OCI-LY1 (cell line): ENCODE data around the gene KIAA1755.

ENCODE experiments used
- H2AFZ ChIP-seq: fragments of 200-600 bp; sonication (generic), shearing (Covaris generic); 2 replicates; pipeline ENCODE4 v1.6.0; 2014; ENCODE audit warnings: antibody characterized with exemption, mild to moderate bottlenecking, low read length
- H3F3A ChIP-seq: fragments of 200-600 bp; sonication (generic), shearing (Covaris generic); 2 replicates; pipeline ENCODE4 v1.6.0; 2014; ENCODE audit warnings: mild to moderate bottlenecking, antibody characterized with exemption, low read length, moderate library complexity; ENCODE audit not compliant: insufficient read depth
- H3K27ac ChIP-seq: fragments of 200-600 bp; sonication (generic); 2 replicates; pipeline ENCODE4 v1.5.1; 2014; ENCODE audit warnings: low read length, mixed run types, mild to moderate bottlenecking, low read depth; ENCODE audit not compliant: poor library complexity, severe bottlenecking
- H3K27me3 ChIP-seq: fragments of 200-600 bp; sonication (generic); 2 replicates; pipeline ENCODE4 v1.6.0; 2014; ENCODE audit warnings: antibody characterized with exemption, mild to moderate bottlenecking, low read length, moderate library complexity; ENCODE audit not compliant: insufficient read depth
- H3K36me3 ChIP-seq: fragments of 200-600 bp; sonication (generic); 2 replicates; pipeline ENCODE4 v1.6.1; 2014; ENCODE audit warnings: mild to moderate bottlenecking, antibody characterized with exemption, low read length, moderate library complexity, mixed read lengths; ENCODE audit not compliant: insufficient read depth
- H3K4me1 ChIP-seq: fragments of 200-600 bp; sonication (generic); 2 replicates; pipeline ENCODE4 v1.5.1; 2014; ENCODE audit warnings: mild to moderate bottlenecking, low read length, moderate library complexity; ENCODE audit not compliant: insufficient read depth, severe bottlenecking
- H3K4me2 ChIP-seq: fragments of 200-600 bp; sonication (generic), shearing (Covaris generic); 2 replicates; pipeline ENCODE4 v1.6.1; 2014; ENCODE audit warnings: low read length
- H3K4me3 ChIP-seq: fragments of 200-600 bp; sonication (generic); 2 replicates; pipeline ENCODE4 v1.5.1; 2014; ENCODE audit warnings: low read length, low read depth, mild to moderate bottlenecking, mixed read lengths; ENCODE audit not compliant: poor library complexity, severe bottlenecking
- H3K79me2 ChIP-seq: fragments of 200-600 bp; shearing (Covaris generic); 2 replicates; pipeline ENCODE4 v1.6.1; 2016; ENCODE audit warnings: mixed run types, low read length, mixed read lengths; ENCODE audit not compliant: insufficient read depth
- H3K9ac ChIP-seq: fragments of 200-600 bp; sonication (generic), shearing (Covaris generic); 2 replicates; pipeline ENCODE4 v1.6.1; 2014; ENCODE audit warnings: mild to moderate bottlenecking, low read length, mixed read lengths
- H3K9me2 ChIP-seq: fragments of 200-600 bp; sonication (generic), shearing (Covaris generic); 2 replicates; pipeline ENCODE4 v1.6.1; 2014; ENCODE audit warnings: low read depth, mild to moderate bottlenecking, low read length, mixed read lengths
- H3K9me3 ChIP-seq: fragments of 200-600 bp; shearing (Covaris generic); 2 replicates; pipeline ENCODE4 v1.6.1; 2014; ENCODE audit warnings: low read length, mixed read lengths
- H4K20me1 ChIP-seq: fragments of 200-600 bp; sonication (generic), shearing (Covaris generic); 2 replicates; pipeline ENCODE4 v1.6.0; 2016; ENCODE audit warnings: mild to moderate bottlenecking, low read length; ENCODE audit not compliant: insufficient read depth
- CTCF ChIP-seq: fragments of 200-600 bp; sonication (generic), shearing (Covaris generic); IDR thresholded peaks from 2 replicates; pipeline ENCODE4 v1.5.1; 2017; ENCODE audit warnings: mild to moderate bottlenecking, antibody characterized with exemption, low read length, moderate library complexity, mixed read lengths
- EZH2 ChIP-seq: fragments of 200-600 bp; sonication (generic), shearing (Covaris generic); IDR thresholded peaks from 2 replicates; pipeline ENCODE4 v1.8.0; 2017; ENCODE audit warnings: borderline replicate concordance, mixed run types, mild to moderate bottlenecking, antibody characterized with exemption, low read length, moderate library complexity, mixed read lengths

The KIAA1755 gene

GRCh38 chr20:38298768-38299288 is 38.3 kb upstream of the KIAA1755 start:
- no peaks in the 10 kb centered on the region for H3K79me2 ChIP-seq
- no peaks in the 10 kb centered on the region for H3K9me3 ChIP-seq
- H3K9ac ChIP-seq, result no peak overlapping the region
- no peaks in the 10 kb centered on the region for H3F3A ChIP-seq
- no peaks in the 10 kb centered on the region for H4K20me1 ChIP-seq
- H3K4me1 ChIP-seq, result no peaks in the 10 kb centered on the region
- no peak overlapping the region for H3K27ac ChIP-seq
- H2AFZ ChIP-seq, result no peak overlapping the region
- no peaks in the 10 kb centered on the region for H3K36me3 ChIP-seq
- no peak for TF ChIP-seq CTCF
- TF ChIP-seq EZH2, result no peak
- H3K27me3 ChIP-seq, result no peaks in the 10 kb centered on the region
- no peaks in the 10 kb centered on the region for H3K9me2 ChIP-seq
- no peak overlapping the region for H3K4me2 ChIP-seq
- H3K4me3 ChIP-seq, result no peak overlapping the region

- Histone ChIP-seq H3F3A (no peaks in the 10 kb centered on the region), H3K9ac (no peak overlapping the region), H3K4me2 (no peak overlapping the region), H3K27me3 (no peaks in the 10 kb centered on the region), H3K27ac (no peak overlapping the region), H2AFZ (no peak overlapping the region), H3K79me2 (no peaks in the 10 kb centered on the region), H3K36me3 (no peaks in the 10 kb centered on the region), H4K20me1 (no peaks in the 10 kb centered on the region), H3K4me1 (no peaks in the 10 kb centered on the region), H3K4me3 (no peak overlapping the region), H3K9me2 (no peaks in the 10 kb centered on the region), H3K9me3 (no peaks in the 10 kb centered on the region)
- TF ChIP-seq CTCF (no peak), EZH2 (no peak)
Measured at GRCh38 chr20:38297916-38298674, 37.6 kb upstream of the KIAA1755 start.

GRCh38 chr20:38296433-38296832 is 35.9 kb upstream of the KIAA1755 start:
- H3K36me3 ChIP-seq, result no peaks in the 10 kb centered on the region
- H2AFZ ChIP-seq, result no peak overlapping the region
- H4K20me1 ChIP-seq, result no peaks in the 10 kb centered on the region
- H3K9ac ChIP-seq, result no peak overlapping the region
- H3K27ac ChIP-seq, result no peak overlapping the region
- no peaks in the 10 kb centered on the region for H3K79me2 ChIP-seq
- H3K9me2 ChIP-seq, result no peaks in the 10 kb centered on the region
- no peak overlapping the region for H3K4me3 ChIP-seq
- H3K4me2 ChIP-seq, result no peak overlapping the region
- H3K4me1 ChIP-seq, result no peaks in the 10 kb centered on the region
- H3K27me3 ChIP-seq, result no peaks in the 10 kb centered on the region
- H3F3A ChIP-seq, result no peaks in the 10 kb centered on the region
- H3K9me3 ChIP-seq, result no peaks in the 10 kb centered on the region
- TF ChIP-seq EZH2, result no peak
- TF ChIP-seq CTCF, result no peak
